CD4-positive, alpha-beta memory T cell (primary cell): ENCODE data around the gene NISCH. TPM values are rescaled to one million over a fixed set of nuclear protein-coding genes. Genes with fewer than 3 reads are reported as not detected.

Source experiments
- CTCF ChIA-PET: fragments of 350-600 bp; sonication (Branson Sonifier 250); formaldehyde crosslinking; loops from one replicate; lab custom pipeline; 2021; ENCODE audit warnings: inconsistent platforms; ENCODE audit not compliant: partially characterized antibody; lab: Charles Lee
- POLR2A ChIA-PET: fragments of 350-600 bp; sonication (Branson Sonifier 250); formaldehyde crosslinking; loops from one replicate; lab custom pipeline; 2021; ENCODE audit not compliant: partially characterized antibody; lab: Charles Lee
- DNase-seq, 5 donors: peaks; one replicate each; pipeline versions ENCODE4 v3.0.0 to v3.0.0-alpha.2; 2020 to 2022; ENCODE audit warnings: mixed read lengths in 1 of 5
- H3K27ac ChIP-seq: one replicate; pipeline ENCODE4 v1.7.0; 2013; ENCODE audit warnings: low read depth, low read length
- H3K27me3 ChIP-seq: 2 replicates; pipeline ENCODE4 v1.7.0; 2013; ENCODE audit warnings: mild to moderate bottlenecking, low read length, moderate library complexity; ENCODE audit not compliant: insufficient read depth
- H3K36me3 ChIP-seq: 2 replicates; pipeline ENCODE4 v1.7.0; 2013; ENCODE audit warnings: mild to moderate bottlenecking, low read length, moderate library complexity; ENCODE audit not compliant: insufficient read depth
- H3K4me1 ChIP-seq: 2 replicates; pipeline ENCODE4 v1.7.0; 2013; ENCODE audit warnings: mild to moderate bottlenecking, low read length, moderate library complexity; ENCODE audit not compliant: insufficient read depth
- H3K4me3 ChIP-seq, 2 donors: one replicate each; pipeline ENCODE4 v1.7.0; 2013; ENCODE audit warnings: low read length in 2 of 2, mild to moderate bottlenecking in 1 of 2
- H3K9me3 ChIP-seq, 2 donors: one replicate each; pipeline ENCODE4 v1.7.0; 2013; ENCODE audit warnings: low read length in 2 of 2, control low read depth in 1 of 2; ENCODE audit not compliant: control insufficient read depth in 1 of 2
- H3K27ac Mint-ChIP-seq, 7 donors: one replicate each; pipeline ENCODE4 v1.8.0; 2020 to 2021; ENCODE audit warnings: mixed read lengths in 7 of 7, mild to moderate bottlenecking in 6 of 7, inconsistent platforms in 3 of 7, moderate library complexity in 3 of 7
- H3K27me3 Mint-ChIP-seq, 2 donors: one replicate each; pipeline ENCODE4 v1.8.0; 2020 to 2021; ENCODE audit warnings: mixed read lengths in 2 of 2
- H3K36me3 Mint-ChIP-seq, 2 donors: one replicate each; pipeline ENCODE4 v1.8.0; 2020 to 2021; ENCODE audit warnings: mixed read lengths in 2 of 2, inconsistent platforms in 1 of 2, mild to moderate bottlenecking in 1 of 2
- H3K4me1 Mint-ChIP-seq, 4 donors: one replicate each; pipeline ENCODE4 v1.8.0; 2020 to 2021; ENCODE audit warnings: mixed read lengths in 4 of 4, mild to moderate bottlenecking in 1 of 4
- H3K4me3 Mint-ChIP-seq, 8 donors: one replicate each; pipeline ENCODE4 v1.8.0; 2020 to 2021; ENCODE audit warnings: mixed read lengths in 8 of 8, mild to moderate bottlenecking in 7 of 8, moderate library complexity in 6 of 8, inconsistent platforms in 3 of 8
- H3K9me3 Mint-ChIP-seq, 8 donors: one replicate each; pipeline ENCODE4 v1.8.0; 2020 to 2021; ENCODE audit warnings: mixed read lengths in 8 of 8, mild to moderate bottlenecking in 5 of 8, inconsistent platforms in 3 of 8, moderate library complexity in 1 of 8
- intact Hi-C: fragments of 100-400 bp; cut with micrococcal nuclease; formaldehyde crosslinking; loops from one replicate; pipeline ENCODE4 v1.15.1; 2023
- polyA plus RNA-seq, 2 donors: library from polyadenylated mRNA; unstranded; fragments of 300-500 nt; fragmentation: Illumina TruSeq; gene quantifications; one replicate each; pipeline ENCODE4 v1.2.3, GENCODE V29; 2021
- total RNA-seq, 2 experiments: library from RNA; stranded (reverse); gene quantifications; one replicate each; pipeline ENCODE4 v1.2.3, GENCODE V29; 2021

NISCH gene
- total and polyA plus RNA-seq, 4 experiments from 2014 or later: 10.2 to 205 (median 107) TPM

GRCh38 chr3:52420388-52420787 is 35.0 kb upstream of the NISCH start:
- peaks cover 7% of the 10 kb centered on the region in 2 donors for H3K36me3 Mint-ChIP-seq
- H3K4me1 ChIP-seq: no peaks in the 10 kb centered on the region
- no peaks in the 10 kb centered on the region for H3K27me3 ChIP-seq
- no peak overlapping the region for H3K4me3 ChIP-seq
- POLR2A ChIA-PET: no interaction called here
- no peak for DNase-seq
- no peak overlapping the region for H3K27ac ChIP-seq
- H3K9me3 ChIP-seq: no peaks in the 10 kb centered on the region
- H3K4me3 Mint-ChIP-seq: no peak overlapping the region
- no peaks in the 10 kb centered on the region for H3K9me3 Mint-ChIP-seq
- CTCF ChIA-PET: interaction anchor here (0.6 to 1.7 kb wide), 4 partner anchors 8 to 27 kb away, joined by 3 to 5 read pairs (median 3); no protein-coding TSS in a partner anchor
- no peaks in the 10 kb centered on the region for H3K27me3 Mint-ChIP-seq
- H3K4me1 Mint-ChIP-seq: peaks cover 0 to 4% (median 4%) of the 10 kb centered on the region in 4 donors
- intact Hi-C loops: no loop called here
- no peak overlapping the region for H3K27ac Mint-ChIP-seq
- no peaks in the 10 kb centered on the region for H3K36me3 ChIP-seq

- H3K27me3 ChIP-seq: no peaks in the 10 kb centered on the region
- Mint-ChIP-seq H3K27me3 (no peaks in the 10 kb centered on the region), H3K9me3 (no peaks in the 10 kb centered on the region), H3K36me3 (peaks cover 0 to 6% of the 10 kb centered on the region in 2 donors), H3K4me3 (peak overlapping the region in 1 of 8 donors; percentile 11), H3K27ac (no peak overlapping the region), H3K4me1 (peaks cover 0 to 2% (median under 1%) of the 10 kb centered on the region in 4 donors)
- H3K4me1 ChIP-seq: no peaks in the 10 kb centered on the region
- no peak overlapping the region for H3K4me3 ChIP-seq
- H3K9me3 ChIP-seq: no peaks in the 10 kb centered on the region
- CTCF ChIA-PET: interaction anchor here (1.0 to 1.4 kb wide), 3 partner anchors 10 to 23 kb away, joined by 3 to 6 read pairs (median 3); no protein-coding TSS in a partner anchor
- intact Hi-C loops: no loop called here
- POLR2A ChIA-PET: no interaction called here
- DNase-seq: no peak
- no peak overlapping the region for H3K27ac ChIP-seq
- no peaks in the 10 kb centered on the region for H3K36me3 ChIP-seq
Observed at GRCh38 chr3:52422669-52423068, 32.7 kb upstream of the NISCH start.

- DNase-seq: no peak
- no peak overlapping the region for H3K4me3 ChIP-seq
- Mint-ChIP-seq H3K9me3 (no peaks in the 10 kb centered on the region), H3K4me3 (no peak overlapping the region), H3K36me3 (peaks cover 0 to 4% of the 10 kb centered on the region in 2 donors), H3K27ac (peak overlapping the region in 2 of 7 donors; percentile 52 to 77), H3K27me3 (no peaks in the 10 kb centered on the region), H3K4me1 (no peaks in the 10 kb centered on the region)
- ChIA-PET CTCF (interaction anchor here (1.0 to 1.4 kb wide), 3 partner anchors 11 to 23 kb away, joined by 3 to 6 read pairs (median 3); no protein-coding TSS in a partner anchor), POLR2A (no interaction called here)
- H3K27ac ChIP-seq: no peak overlapping the region
- H3K27me3 ChIP-seq: no peaks in the 10 kb centered on the region
- H3K36me3 ChIP-seq: no peaks in the 10 kb centered on the region
- no peaks in the 10 kb centered on the region for H3K9me3 ChIP-seq
- H3K4me1 ChIP-seq: no peaks in the 10 kb centered on the region
- intact Hi-C loops: no loop called here
Observed at GRCh38 chr3:52423173-52423572, 32.2 kb upstream of the NISCH start.

- Histone ChIP-seq H3K27me3 (no peaks in the 10 kb centered on the region), H3K4me1 (peaks cover 13% of the 10 kb centered on the region), H3K27ac (no peak overlapping the region), H3K9me3 (no peaks in the 10 kb centered on the region), H3K36me3 (no peaks in the 10 kb centered on the region), H3K4me3 (no peak overlapping the region)
- Mint-ChIP-seq H3K4me1 (peaks cover 4 to 14% (median 5%) of the 10 kb centered on the region in 4 donors), H3K9me3 (no peaks in the 10 kb centered on the region), H3K36me3 (no peaks in the 10 kb centered on the region), H3K27me3 (no peaks in the 10 kb centered on the region), H3K27ac (peak overlapping the region in 1 of 7 donors; percentile 54), H3K4me3 (no peak overlapping the region)
- peak; percentile 25 to 39 (median 36) for DNase-seq
- CTCF ChIA-PET: interaction anchor here (0.8 to 4.5 kb wide), 8 partner anchors 11 to 393 kb away, joined by 3 to 82 read pairs (median 4); partner anchors contain the start of genes NISCH and SEMA3G
- intact Hi-C loops: loop anchor here (1.0 kb wide), 1 partner anchor 19 kb away; no protein-coding TSS in a partner anchor
- POLR2A ChIA-PET: interaction anchor here (0.5 kb wide), 1 partner anchor 18 kb away, joined by 3 read pairs; no protein-coding TSS in a partner anchor
Observed at GRCh38 chr3:52428151-52429005, 27.0 kb upstream of the NISCH start.

GRCh38 chr3:52429031-52429430 is 26.4 kb upstream of the NISCH start:
- H3K36me3 Mint-ChIP-seq: no peaks in the 10 kb centered on the region
- peaks cover 4 to 14% (median 5%) of the 10 kb centered on the region in 4 donors for H3K4me1 Mint-ChIP-seq
- ChIA-PET CTCF (interaction anchor here (1.1 to 4.5 kb wide), 4 partner anchors 10 to 43 kb away, joined by 4 to 82 read pairs (median 6); partner anchors contain the start of gene SEMA3G), POLR2A (no interaction called here)
- H3K9me3 ChIP-seq: no peaks in the 10 kb centered on the region
- H3K4me3 ChIP-seq: no peak overlapping the region
- H3K9me3 Mint-ChIP-seq: no peaks in the 10 kb centered on the region
- H3K27me3 ChIP-seq: no peaks in the 10 kb centered on the region
- peaks cover 17% of the 10 kb centered on the region for H3K4me1 ChIP-seq
- no peak overlapping the region for H3K27ac ChIP-seq
- no peaks in the 10 kb centered on the region for H3K36me3 ChIP-seq
- H3K4me3 Mint-ChIP-seq: no peak overlapping the region
- no peak overlapping the region for H3K27ac Mint-ChIP-seq
- intact Hi-C loops: no loop called here
- no peak for DNase-seq
- no peaks in the 10 kb centered on the region for H3K27me3 Mint-ChIP-seq

- H3K4me1 Mint-ChIP-seq: peaks cover 4 to 14% (median 5%) of the 10 kb centered on the region in 4 donors
- no peaks in the 10 kb centered on the region for H3K27me3 ChIP-seq
- H3K36me3 ChIP-seq: no peaks in the 10 kb centered on the region
- no peak overlapping the region for H3K4me3 ChIP-seq
- H3K27ac Mint-ChIP-seq: no peak overlapping the region
- intact Hi-C loops: no loop called here
- H3K4me1 ChIP-seq: peaks cover 17% of the 10 kb centered on the region
- ChIA-PET POLR2A (no interaction called here), CTCF (interaction anchor here (0.8 to 5.9 kb wide), 4 partner anchors 14 to 18 kb away, joined by 3 to 82 read pairs (median 35); partner anchors contain the start of gene SEMA3G)
- H3K36me3 Mint-ChIP-seq: no peaks in the 10 kb centered on the region
- no peaks in the 10 kb centered on the region for H3K27me3 Mint-ChIP-seq
- no peak overlapping the region for H3K27ac ChIP-seq
- no peak overlapping the region for H3K4me3 Mint-ChIP-seq
- H3K9me3 ChIP-seq: no peaks in the 10 kb centered on the region
- no peak for DNase-seq
- H3K9me3 Mint-ChIP-seq: no peaks in the 10 kb centered on the region
Observed at GRCh38 chr3:52429779-52430415, 25.5 kb upstream of the NISCH start.

- H3K36me3 Mint-ChIP-seq: no peaks in the 10 kb centered on the region
- no peaks in the 10 kb centered on the region for H3K9me3 ChIP-seq
- CTCF ChIA-PET: interaction anchor here (0.8 to 5.9 kb wide), 3 partner anchors 15 to 17 kb away, joined by 3 to 51 read pairs (median 19); partner anchors contain the start of gene SEMA3G
- no peaks in the 10 kb centered on the region for H3K27me3 ChIP-seq
- no peaks in the 10 kb centered on the region for H3K36me3 ChIP-seq
- no peaks in the 10 kb centered on the region for H3K9me3 Mint-ChIP-seq
- H3K4me1 Mint-ChIP-seq: peaks cover 4 to 14% (median 5%) of the 10 kb centered on the region in 4 donors
- H3K4me3 ChIP-seq: no peak overlapping the region
- DNase-seq: no peak
- peaks cover 17% of the 10 kb centered on the region for H3K4me1 ChIP-seq
- no peak overlapping the region for H3K27ac Mint-ChIP-seq
- no peak overlapping the region for H3K27ac ChIP-seq
- no peak overlapping the region for H3K4me3 Mint-ChIP-seq
- intact Hi-C loops: no loop called here
- POLR2A ChIA-PET: no interaction called here
- no peaks in the 10 kb centered on the region for H3K27me3 Mint-ChIP-seq
Observed at GRCh38 chr3:52430416-52430810, 25.0 kb upstream of the NISCH start.
